ENCODE results near the gene SLC19A1. TPM values are rescaled to one million over a fixed set of nuclear protein-coding genes. Genes with fewer than 3 reads are reported as not detected.
A peak's percentile ranks its signal among the peaks of the same experiment; 100 is the strongest.

The SLC19A1 gene
- total and polyA plus RNA-seq, 3 experiments from 2014 or later, result 7.0 to 66.8 (median 55.7) TPM

DNA sequence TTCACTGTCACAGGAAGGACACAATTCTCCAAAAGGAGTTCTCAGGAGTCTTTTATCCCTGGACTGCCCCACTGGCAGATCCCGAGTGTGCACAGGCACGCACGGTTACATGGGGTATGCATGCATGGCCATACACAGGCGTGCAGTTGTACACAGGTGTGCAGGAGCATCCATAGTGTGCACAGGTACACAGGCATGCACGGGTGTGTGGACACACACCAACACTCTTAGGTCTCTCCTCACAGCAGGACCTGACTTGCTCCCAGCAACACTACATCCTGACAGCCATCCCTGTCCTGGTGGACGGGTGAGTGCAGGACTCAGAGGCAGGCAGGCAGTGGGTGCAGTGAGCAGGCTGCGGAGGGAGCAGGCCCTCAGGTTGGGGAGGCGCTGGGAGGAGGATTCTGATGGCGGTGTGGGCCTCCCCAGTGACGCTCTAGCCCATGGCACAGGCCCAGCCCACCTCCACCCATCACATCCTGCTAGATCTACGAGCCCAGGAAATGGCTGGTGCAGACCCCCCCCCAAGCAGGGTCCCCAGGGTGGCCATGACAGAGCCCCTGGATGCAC, 28.4 kb downstream of the SLC19A1 start:
- peaks cover 6 to 13% (median 10%) of the 10 kb centered on the region in 3 donors for H3K4me1 Mint-ChIP-seq

DNA sequence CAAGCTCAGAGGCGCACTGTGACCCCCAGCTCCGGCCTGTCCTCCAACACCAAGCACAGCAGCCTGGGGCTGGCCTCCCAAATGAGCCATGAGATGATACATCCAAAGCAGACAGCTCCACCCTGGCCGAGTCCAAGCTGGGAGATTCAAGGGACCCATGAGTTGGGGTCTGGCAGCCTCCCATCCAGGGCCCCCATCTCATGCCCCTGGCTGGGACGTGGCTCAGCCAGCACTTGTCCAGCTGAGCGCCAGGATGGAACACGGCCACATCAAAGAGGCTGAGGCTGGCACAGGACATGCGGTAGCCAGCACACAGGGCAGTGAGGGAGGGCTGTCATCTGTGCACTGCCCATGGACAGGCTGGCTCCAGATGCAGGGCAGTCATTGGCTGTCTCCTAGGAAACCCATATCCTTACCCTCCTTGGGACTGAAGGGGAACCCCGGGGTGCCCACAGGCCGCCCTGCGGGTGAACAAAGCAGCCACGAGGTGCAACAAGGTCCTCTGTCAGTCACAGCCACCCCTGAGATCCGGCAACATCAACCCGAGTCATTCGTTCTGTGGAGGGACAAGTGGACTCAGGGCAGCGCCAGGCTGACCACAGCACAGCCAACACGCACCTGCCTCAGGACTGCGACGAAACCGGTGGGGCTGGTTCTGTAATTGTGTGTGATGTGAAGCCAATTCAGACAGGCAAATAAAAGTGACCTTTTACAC, 29.1 kb downstream of the SLC19A1 start:
- ChIA-PET CTCF (no interaction called here), POLR2A (no interaction called here)
- Mint-ChIP-seq H3K9me3 (peaks cover 3 to 5% (median 4%) of the 10 kb centered on the region in 5 donors), H3K4me3 (no peak overlapping the region), H3K27ac (no peak overlapping the region), H3K27me3 (no peaks in the 10 kb centered on the region), H3K4me1 (peaks cover 6 to 12% (median 6%) of the 10 kb centered on the region in 3 donors), H3K36me3 (peaks cover 4 to 10% (median 5%) of the 10 kb centered on the region in 3 donors)
- Histone ChIP-seq H3K27ac (ENCODE audit: low read depth, low read length) (no peak overlapping the region), H3K9me3 (ENCODE audit: low read length) (no peaks in the 10 kb centered on the region), H3K4me1 (ENCODE audit: insufficient read depth, low read length) (no peaks in the 10 kb centered on the region), H3K4me3 (ENCODE audit: low read length) (no peak overlapping the region), H3K36me3 (ENCODE audit: insufficient read depth, low read length) (no peaks in the 10 kb centered on the region), H3K27me3 (ENCODE audit: insufficient read depth, low read length, poor library complexity, severe bottlenecking) (no peaks in the 10 kb centered on the region)
- DNase-seq, result peak in 1 of 5 donors; percentile 18

More for the DNA sequence above, 28.4 kb downstream of the SLC19A1 start:
- Mint-ChIP-seq H3K27me3 (no peaks in the 10 kb centered on the region), H3K36me3 (peaks cover 4 to 15% (median 12%) of the 10 kb centered on the region in 3 donors), H3K27ac (no peak overlapping the region), H3K9me3 (peaks cover 8 to 12% (median 11%) of the 10 kb centered on the region in 5 donors), H3K4me3 (no peak overlapping the region)
- no peaks in the 10 kb centered on the region for H3K27me3 ChIP-seq (ENCODE audit: insufficient read depth, low read length, poor library complexity, severe bottlenecking)
- no peaks in the 10 kb centered on the region for H3K36me3 ChIP-seq (ENCODE audit: insufficient read depth, low read length)
- DNase-seq, result peak in 1 of 5 donors; percentile 17
- ChIA-PET CTCF (no interaction called here), POLR2A (no interaction called here)
- H3K9me3 ChIP-seq (ENCODE audit: low read length), result peaks cover 2% of the 10 kb centered on the region
- H3K4me3 ChIP-seq (ENCODE audit: low read length), result no peak overlapping the region
- H3K27ac ChIP-seq (ENCODE audit: low read depth, low read length), result no peak overlapping the region
- no peaks in the 10 kb centered on the region for H3K4me1 ChIP-seq (ENCODE audit: insufficient read depth, low read length)

GRCh38 chr21:45512626-45513002, 29.6 kb downstream of the SLC19A1 start:
- Mint-ChIP-seq H3K36me3 (peaks cover 0 to 7% (median 0%) of the 10 kb centered on the region in 3 donors), H3K27ac (no peak overlapping the region), H3K4me3 (no peak overlapping the region), H3K27me3 (no peaks in the 10 kb centered on the region), H3K4me1 (peaks cover under 1 to 6% (median 2%) of the 10 kb centered on the region in 3 donors), H3K9me3 (no peaks in the 10 kb centered on the region)
- no peaks in the 10 kb centered on the region for H3K27me3 ChIP-seq (ENCODE audit: insufficient read depth, low read length, poor library complexity, severe bottlenecking)
- no peak overlapping the region for H3K4me3 ChIP-seq (ENCODE audit: low read length)
- H3K27ac ChIP-seq (ENCODE audit: low read depth, low read length), result no peak overlapping the region
- no peak for DNase-seq
- ChIA-PET CTCF (no interaction called here), POLR2A (no interaction called here)
- no peaks in the 10 kb centered on the region for H3K9me3 ChIP-seq (ENCODE audit: low read length)
- no peaks in the 10 kb centered on the region for H3K36me3 ChIP-seq (ENCODE audit: insufficient read depth, low read length)
- H3K4me1 ChIP-seq (ENCODE audit: insufficient read depth, low read length), result no peaks in the 10 kb centered on the region

GRCh38 chr21:45511661-45512431, 30.4 kb downstream of the SLC19A1 start:
- CTCF ChIA-PET, result no interaction called here

DNA sequence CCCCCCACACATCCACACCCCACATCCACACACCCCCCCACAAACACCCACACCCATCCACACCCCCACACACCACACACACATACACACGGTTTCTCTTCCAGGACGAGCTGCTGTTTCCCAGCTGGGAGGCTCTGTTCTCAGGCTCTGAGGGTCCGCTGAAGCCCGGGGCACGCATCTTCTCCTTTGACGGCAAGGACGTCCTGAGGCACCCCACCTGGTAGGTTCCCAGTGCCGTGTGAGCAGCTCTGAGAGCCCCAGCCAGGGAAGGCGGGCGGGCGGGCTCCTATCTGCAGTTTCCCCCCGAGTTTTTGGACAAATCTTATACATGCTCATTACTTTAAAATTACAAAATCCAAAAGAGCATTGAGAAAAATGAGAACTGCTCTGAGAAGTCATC, 31.2 kb downstream of the SLC19A1 start:
- no peaks in the 10 kb centered on the region for H3K9me3 Mint-ChIP-seq
- peaks cover 0 to 3% (median 0%) of the 10 kb centered on the region in 3 donors for H3K4me1 Mint-ChIP-seq
- H3K4me3 Mint-ChIP-seq, result no peak overlapping the region
- no peaks in the 10 kb centered on the region for H3K27me3 ChIP-seq (ENCODE audit: insufficient read depth, low read length, poor library complexity, severe bottlenecking)
- H3K27ac Mint-ChIP-seq, result no peak overlapping the region
- ChIA-PET POLR2A (no interaction called here), CTCF (no interaction called here)
- no peak for DNase-seq
- H3K4me1 ChIP-seq (ENCODE audit: insufficient read depth, low read length), result no peaks in the 10 kb centered on the region
- peaks cover 0 to 7% (median 0%) of the 10 kb centered on the region in 3 donors for H3K36me3 Mint-ChIP-seq
- no peak overlapping the region for H3K4me3 ChIP-seq (ENCODE audit: low read length)
- H3K27ac ChIP-seq (ENCODE audit: low read depth, low read length), result no peak overlapping the region
- H3K36me3 ChIP-seq (ENCODE audit: insufficient read depth, low read length), result no peaks in the 10 kb centered on the region
- no peaks in the 10 kb centered on the region for H3K27me3 Mint-ChIP-seq
- no peaks in the 10 kb centered on the region for H3K9me3 ChIP-seq (ENCODE audit: low read length)

More at GRCh38 chr21:45511661-45512431, 30.4 kb downstream of the SLC19A1 start:
- Mint-ChIP-seq H3K4me1 (peaks cover 0 to 3% (median 0%) of the 10 kb centered on the region in 3 donors), H3K27me3 (no peaks in the 10 kb centered on the region), H3K27ac (no peak overlapping the region), H3K4me3 (no peak overlapping the region), H3K9me3 (no peaks in the 10 kb centered on the region), H3K36me3 (peaks cover 0 to 7% (median 0%) of the 10 kb centered on the region in 3 donors)
- no peaks in the 10 kb centered on the region for H3K4me1 ChIP-seq (ENCODE audit: insufficient read depth, low read length)
- H3K4me3 ChIP-seq (ENCODE audit: low read length), result no peak overlapping the region
- no peak overlapping the region for H3K27ac ChIP-seq (ENCODE audit: low read depth, low read length)
- no peaks in the 10 kb centered on the region for H3K9me3 ChIP-seq (ENCODE audit: low read length)
- POLR2A ChIA-PET, result no interaction called here
- peak in 1 of 5 donors; percentile 45 for DNase-seq
- H3K27me3 ChIP-seq (ENCODE audit: insufficient read depth, low read length, poor library complexity, severe bottlenecking), result no peaks in the 10 kb centered on the region
- no peaks in the 10 kb centered on the region for H3K36me3 ChIP-seq (ENCODE audit: insufficient read depth, low read length)

DNA sequence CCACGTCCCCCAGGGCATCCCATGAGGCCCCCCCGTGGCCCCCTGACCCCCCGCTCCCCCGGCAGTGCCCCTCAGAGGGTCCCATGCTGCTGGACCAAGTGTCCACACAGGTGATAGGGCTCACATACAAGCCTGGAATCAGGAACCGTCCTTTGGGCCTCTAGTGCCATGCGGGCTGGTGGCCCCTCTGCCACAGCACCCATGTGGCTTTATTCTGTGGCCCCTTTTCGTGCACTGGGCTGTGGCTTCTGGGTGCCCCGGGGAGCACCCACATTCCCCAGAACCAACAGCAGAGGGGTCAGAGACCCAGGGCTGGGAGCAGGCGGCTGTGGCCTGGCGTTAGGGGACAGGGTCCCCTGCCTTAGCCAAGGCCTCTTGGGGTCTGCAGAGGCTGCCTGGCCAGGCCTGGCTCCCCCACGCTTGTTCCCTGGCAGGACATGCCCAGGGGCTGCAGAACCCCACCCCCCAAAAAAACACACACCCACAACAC, 31.7 kb downstream of the SLC19A1 start:
- H3K4me1 ChIP-seq (ENCODE audit: insufficient read depth, low read length), result no peaks in the 10 kb centered on the region
- no peak overlapping the region for H3K27ac ChIP-seq (ENCODE audit: low read depth, low read length)
- Mint-ChIP-seq H3K4me3 (no peak overlapping the region), H3K4me1 (peaks cover 0 to 3% (median 0%) of the 10 kb centered on the region in 3 donors), H3K36me3 (peaks cover 0 to 7% (median 0%) of the 10 kb centered on the region in 3 donors), H3K27me3 (no peaks in the 10 kb centered on the region), H3K27ac (no peak overlapping the region), H3K9me3 (no peaks in the 10 kb centered on the region)
- no peaks in the 10 kb centered on the region for H3K27me3 ChIP-seq (ENCODE audit: insufficient read depth, low read length, poor library complexity, severe bottlenecking)
- ChIA-PET CTCF (no interaction called here), POLR2A (no interaction called here)
- no peaks in the 10 kb centered on the region for H3K36me3 ChIP-seq (ENCODE audit: insufficient read depth, low read length)
- no peaks in the 10 kb centered on the region for H3K9me3 ChIP-seq (ENCODE audit: low read length)
- H3K4me3 ChIP-seq (ENCODE audit: low read length), result no peak overlapping the region
- DNase-seq, result peak in 1 of 5 donors; percentile 39

GRCh38 chr21:45509566-45510465, 32.4 kb downstream of the SLC19A1 start:
- no peak overlapping the region for H3K27ac Mint-ChIP-seq
- Histone ChIP-seq H3K9me3 (ENCODE audit: low read length) (no peaks in the 10 kb centered on the region), H3K27ac (ENCODE audit: low read depth, low read length) (no peak overlapping the region), H3K4me3 (ENCODE audit: low read length) (no peak overlapping the region), H3K27me3 (ENCODE audit: insufficient read depth, low read length, poor library complexity, severe bottlenecking) (no peaks in the 10 kb centered on the region), H3K36me3 (ENCODE audit: insufficient read depth, low read length) (no peaks in the 10 kb centered on the region), H3K4me1 (ENCODE audit: insufficient read depth, low read length) (no peaks in the 10 kb centered on the region)
- POLR2A ChIA-PET, result no interaction called here
- no peaks in the 10 kb centered on the region for H3K9me3 Mint-ChIP-seq
- CTCF ChIA-PET, result no interaction called here
- DNase-seq, result peak in 1 of 5 donors; percentile 47
- H3K27me3 Mint-ChIP-seq, result no peaks in the 10 kb centered on the region
- peaks cover 0 to 4% (median 0%) of the 10 kb centered on the region in 3 donors for H3K36me3 Mint-ChIP-seq
- H3K4me3 Mint-ChIP-seq, result no peak overlapping the region
- H3K4me1 Mint-ChIP-seq, result peaks cover 0 to 3% (median 0%) of the 10 kb centered on the region in 3 donors

All from CD8-positive, alpha-beta memory T cell (primary cell).